Panc1 (cell line): ENCODE data around the gene KNDC1. TPM values are rescaled to one million over a fixed set of nuclear protein-coding genes. Genes with fewer than 3 reads are reported as not detected.

Experiments used
- ATAC-seq: fragments of 200-7000 bp; cut with Tn5 transposase; 2 replicates; pipeline ENCODE4 v1.9.1; 2020; ENCODE audit warnings: mild to moderate bottlenecking, moderate library complexity
- BruUV-seq: library from RNA; stranded (reverse); fragments of 400-500 nt; replicated peaks from 2 replicates; lab custom pipeline; 2021; lab: Mats Ljungman, UMichigan
- CTCF ChIA-PET: fragments of 300-600 bp; sonication (Branson Sonifier 250); formaldehyde crosslinking; loops from one replicate; lab custom pipeline; 2022; ENCODE audit warnings: antibody characterized with exemption; lab: Charles Lee
- POLR2A ChIA-PET: fragments of 300-600 bp; sonication (Branson Sonifier 250); formaldehyde crosslinking; loops from one replicate; lab custom pipeline; 2022; ENCODE audit warnings: antibody characterized with exemption; lab: Charles Lee
- DNase-seq: peaks from one replicate; pipeline ENCODE4 v3.0.0-alpha.2; 2010; ENCODE audit warnings: low read depth, low spot score
- H3K27ac ChIP-seq: 2 replicates; pipeline ENCODE4 v1.5.1; 2011; ENCODE audit warnings: mild to moderate bottlenecking, low read length, inconsistent platforms
- H3K27me3 ChIP-seq: fragments of 200-500 bp; sonication (Bioruptor generic); 2 replicates; pipeline ENCODE4 v1.6.0; 2014; ENCODE audit warnings: low read length, inconsistent platforms; ENCODE audit not compliant: control insufficient read depth, insufficient read depth
- H3K36me3 ChIP-seq: fragments of 200-500 bp; sonication (Bioruptor generic); 2 replicates; pipeline ENCODE4 v1.5.1; 2014; ENCODE audit warnings: inconsistent platforms, mild to moderate bottlenecking, low read length, moderate library complexity; ENCODE audit not compliant: control insufficient read depth, insufficient read depth
- H3K4me1 ChIP-seq: 2 replicates; pipeline ENCODE4 v1.5.1; 2011; ENCODE audit warnings: inconsistent platforms, mild to moderate bottlenecking, low read length, moderate library complexity; ENCODE audit not compliant: control insufficient read depth, insufficient read depth
- H3K4me3 ChIP-seq, 2 experiments: 2 replicates each; pipeline ENCODE4 v1.5.1; 2011 to 2012; ENCODE audit warnings: low read depth in 2 of 2, low read length in 2 of 2, mild to moderate bottlenecking in 2 of 2, inconsistent platforms in 1 of 2, moderate library complexity in 1 of 2
- H3K9me3 ChIP-seq: fragments of 200-500 bp; sonication (Bioruptor generic); 2 replicates; pipeline ENCODE4 v1.5.1; 2014; ENCODE audit warnings: low read depth, mild to moderate bottlenecking, inconsistent platforms, low read length, moderate library complexity; ENCODE audit not compliant: control insufficient read depth, insufficient read depth
- CTCF ChIP-seq: fragments of 450-650 bp; IDR thresholded peaks from 2 replicates; pipeline ENCODE4 v1.5.1; 2017; ENCODE audit warnings: mild to moderate bottlenecking
- POLR2AphosphoS5 ChIP-seq: IDR thresholded peaks from 2 replicates; pipeline ENCODE4 v1.6.1; 2012; ENCODE audit warnings: mild to moderate bottlenecking, low read depth, low read length, moderate library complexity
- REST ChIP-seq, 2 experiments: IDR thresholded peaks; 2 replicates each; pipeline ENCODE4 v1.6.1; 2011 to 2012; ENCODE audit warnings: low read depth in 2 of 2, control low read depth in 1 of 2, low read length in 1 of 2, mild to moderate bottlenecking in 1 of 2, moderate library complexity in 1 of 2; ENCODE audit not compliant: insufficient read depth in 1 of 2
- SIN3A ChIP-seq: IDR thresholded peaks from 2 replicates; pipeline ENCODE4 v1.6.1; 2012; ENCODE audit warnings: low read depth, mild to moderate bottlenecking, low read length, moderate library complexity, borderline replicate concordance; ENCODE audit not compliant: insufficient read depth
- TCF7L2 ChIP-seq: IDR thresholded peaks from 2 replicates; pipeline ENCODE4 v1.6.1; 2011; ENCODE audit warnings: mild to moderate bottlenecking, low read depth, low read length, inconsistent platforms
- in situ Hi-C: cut with HindIII; loops from 2 replicates; pipeline ENCODE4 v1.10.0; 2016; ENCODE audit warnings: low sequenced_read_pairs, low pct_unique_long_range_greater_than_20kb
- intact Hi-C: fragments of 100-400 bp; cut with micrococcal nuclease; formaldehyde crosslinking; loops from one replicate; pipeline ENCODE4 v1.10.0; 2022; ENCODE audit not compliant: unreplicated experiment
- total RNA-seq: library from RNA; stranded (reverse); gene quantifications from one replicate; pipeline ENCODE4 v1.2.1, GENCODE V29; 2021; ENCODE audit not compliant: unreplicated experiment

KNDC1 gene
- total RNA-seq, 1 experiment from 2014 or later = 2.6 TPM

GRCh38 chr10:133129859-133130495, 30.0 kb upstream of the KNDC1 start:
- intact Hi-C loops = no loop called here
- TF ChIP-seq TCF7L2 (no peak), POLR2AphosphoS5 (no peak)
- in situ Hi-C loops = no loop called here
- Histone ChIP-seq H3K27me3 (no peaks in the 10 kb centered on the region), H3K9me3 (no peaks in the 10 kb centered on the region), H3K27ac (no peak overlapping the region), H3K4me1 (no peaks in the 10 kb centered on the region; the same call in 1 of the 2 replicates), H3K4me3 (no peak overlapping the region), H3K36me3 (no peaks in the 10 kb centered on the region)
- ChIA-PET CTCF (no interaction called here), POLR2A (no interaction called here)
- no TSS peak for BruUV-seq
- ATAC-seq (no peak), DNase-seq (no peak)

- CTCF ChIA-PET = no interaction called here
- no peak for DNase-seq
- TF ChIP-seq SIN3A (no peak), POLR2AphosphoS5 (no peak), TCF7L2 (no peak), CTCF (no peak), REST (IDR thresholded peaks at IDR 0.05; ENCODE audit: insufficient read depth in 1 of 2, low read depth in 2 of 2, low read length in 1 of 2) (no peak)
Measured at GRCh38 chr10:133130602-133131001, 29.4 kb upstream of the KNDC1 start.

GRCh38 chr10:133131053-133131452, 29.0 kb upstream of the KNDC1 start:
- ChIA-PET POLR2A (no interaction called here), CTCF (no interaction called here)
- ATAC-seq (no peak), DNase-seq (no peak)
- in situ Hi-C loops (no loop called here), intact Hi-C loops (no loop called here)
- Histone ChIP-seq H3K4me1 (no peaks in the 10 kb centered on the region; the same call in 1 of the 2 replicates), H3K27me3 (no peaks in the 10 kb centered on the region), H3K9me3 (no peaks in the 10 kb centered on the region), H3K4me3 (no peak overlapping the region), H3K27ac (no peak overlapping the region), H3K36me3 (no peaks in the 10 kb centered on the region)
- no TSS peak for BruUV-seq
- TF ChIP-seq TCF7L2 (no peak), REST (IDR thresholded peaks at IDR 0.05; ENCODE audit: insufficient read depth in 1 of 2, low read depth in 2 of 2, low read length in 1 of 2) (no peak), POLR2AphosphoS5 (no peak), SIN3A (no peak), CTCF (no peak)

More at GRCh38 chr10:133130602-133131001, 29.4 kb upstream of the KNDC1 start:
- no peak overlapping the region for H3K4me3 ChIP-seq
- intact Hi-C loops = no loop called here
- H3K27me3 ChIP-seq = no peaks in the 10 kb centered on the region
- H3K27ac ChIP-seq = no peak overlapping the region
- no peak for ATAC-seq
- no TSS peak for BruUV-seq
- no peaks in the 10 kb centered on the region for H3K9me3 ChIP-seq
- POLR2A ChIA-PET = no interaction called here
- H3K36me3 ChIP-seq = no peaks in the 10 kb centered on the region
- in situ Hi-C loops = no loop called here
- H3K4me1 ChIP-seq = no peaks in the 10 kb centered on the region; the same call in 1 of the 2 replicates
